ENCODE measurements around the gene PEX14.

Gene PEX14

DNA sequence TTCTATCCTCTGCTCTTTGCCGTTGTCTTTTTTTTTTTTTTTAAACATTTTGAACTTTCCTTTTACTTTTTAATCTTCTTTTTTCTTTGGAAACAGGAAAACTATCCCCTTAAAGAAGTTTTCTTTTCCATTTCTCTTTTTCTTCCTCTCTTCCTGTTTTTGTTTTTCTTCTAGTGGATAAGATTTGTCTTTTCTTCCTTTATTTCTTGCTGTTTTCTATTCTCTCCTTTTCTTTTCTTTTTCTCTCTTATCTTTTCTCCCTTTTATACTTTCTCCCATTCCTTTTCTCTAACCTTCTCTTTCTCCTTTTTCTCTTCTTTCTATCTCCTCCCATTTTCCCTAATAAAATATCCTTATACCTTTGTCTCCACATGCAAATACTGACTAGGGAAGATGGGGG, 46.2 kb downstream of the PEX14 start:
- no peak for DNase-seq

DNA sequence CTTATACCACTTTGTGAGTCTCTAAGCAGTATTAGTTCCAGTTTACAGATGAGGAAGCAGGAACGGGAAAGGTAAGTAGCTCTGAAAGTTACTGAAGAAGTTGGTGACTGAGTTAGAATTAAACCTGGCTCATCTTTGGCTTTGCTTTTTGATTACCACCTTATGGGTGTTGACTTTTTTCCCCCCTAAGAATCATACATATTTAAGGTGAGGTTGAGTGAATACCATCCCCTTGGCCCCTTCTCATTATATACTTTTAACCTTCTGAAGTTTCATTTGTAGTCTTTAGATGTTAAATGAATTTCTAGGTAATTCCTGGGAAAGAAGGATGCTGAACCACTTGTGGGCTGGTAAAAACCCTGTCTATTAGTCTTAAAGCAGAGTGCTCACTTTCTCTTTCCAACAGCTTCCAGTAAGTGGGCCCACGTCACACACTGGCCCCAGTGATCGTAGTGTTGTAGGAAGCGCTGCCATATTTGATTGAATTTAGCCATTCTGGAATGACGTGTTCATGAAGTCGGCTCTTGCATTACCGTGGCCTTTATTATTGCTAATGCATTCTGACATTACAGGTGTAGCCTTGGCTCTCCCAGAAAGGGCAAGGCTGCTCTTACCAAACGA, 46.9 kb downstream of the PEX14 start:
- DNase-seq, result no peak

DNA sequence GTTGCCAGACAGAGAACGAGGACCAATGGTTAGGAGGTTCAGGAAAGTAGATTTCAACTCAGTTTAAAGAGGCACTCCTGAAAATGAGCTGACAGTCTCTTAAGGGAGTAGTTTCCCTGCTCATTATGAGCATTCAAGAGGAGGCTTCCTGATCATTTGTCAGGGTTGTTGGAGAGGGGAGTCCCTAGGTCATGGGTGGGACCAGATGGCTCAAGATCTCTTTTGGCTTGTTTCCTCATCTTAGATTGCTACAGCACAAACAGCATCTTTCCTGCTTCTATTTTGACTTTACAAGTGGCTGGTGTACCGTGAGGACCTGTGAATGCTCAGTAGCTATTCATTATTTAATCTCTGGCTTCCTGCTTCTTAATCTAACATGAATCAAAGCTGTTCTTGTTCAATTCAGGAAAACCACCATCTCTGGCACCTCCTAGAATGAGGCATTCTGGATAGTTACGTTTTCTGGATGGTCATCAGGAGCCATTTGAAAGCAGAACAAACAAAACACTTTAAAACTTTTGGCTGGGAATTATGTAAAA, 47.6 kb downstream of the PEX14 start:
- peak in 1 of 2 experiments; percentile 49 for DNase-seq

DNA sequence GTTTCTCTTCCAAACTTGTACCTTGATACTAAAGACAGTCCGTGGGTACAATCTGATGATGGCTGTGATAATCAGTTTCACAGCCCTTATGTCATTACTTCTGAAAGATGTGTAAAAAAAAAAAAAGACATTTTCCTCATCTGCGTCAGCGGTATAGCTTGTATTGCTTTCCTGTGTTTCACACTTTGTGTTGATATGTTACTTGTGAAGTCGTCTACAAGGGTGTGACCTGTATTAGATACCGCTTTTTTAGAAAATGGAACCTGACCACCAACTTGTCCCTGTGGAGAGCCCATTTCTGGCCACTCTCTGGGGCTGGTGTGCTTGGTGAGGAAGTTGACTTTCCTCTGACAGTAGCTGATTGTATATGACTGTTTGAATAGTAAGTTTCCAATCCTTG, 50.5 kb downstream of the PEX14 start:
- no peak for DNase-seq

DNA sequence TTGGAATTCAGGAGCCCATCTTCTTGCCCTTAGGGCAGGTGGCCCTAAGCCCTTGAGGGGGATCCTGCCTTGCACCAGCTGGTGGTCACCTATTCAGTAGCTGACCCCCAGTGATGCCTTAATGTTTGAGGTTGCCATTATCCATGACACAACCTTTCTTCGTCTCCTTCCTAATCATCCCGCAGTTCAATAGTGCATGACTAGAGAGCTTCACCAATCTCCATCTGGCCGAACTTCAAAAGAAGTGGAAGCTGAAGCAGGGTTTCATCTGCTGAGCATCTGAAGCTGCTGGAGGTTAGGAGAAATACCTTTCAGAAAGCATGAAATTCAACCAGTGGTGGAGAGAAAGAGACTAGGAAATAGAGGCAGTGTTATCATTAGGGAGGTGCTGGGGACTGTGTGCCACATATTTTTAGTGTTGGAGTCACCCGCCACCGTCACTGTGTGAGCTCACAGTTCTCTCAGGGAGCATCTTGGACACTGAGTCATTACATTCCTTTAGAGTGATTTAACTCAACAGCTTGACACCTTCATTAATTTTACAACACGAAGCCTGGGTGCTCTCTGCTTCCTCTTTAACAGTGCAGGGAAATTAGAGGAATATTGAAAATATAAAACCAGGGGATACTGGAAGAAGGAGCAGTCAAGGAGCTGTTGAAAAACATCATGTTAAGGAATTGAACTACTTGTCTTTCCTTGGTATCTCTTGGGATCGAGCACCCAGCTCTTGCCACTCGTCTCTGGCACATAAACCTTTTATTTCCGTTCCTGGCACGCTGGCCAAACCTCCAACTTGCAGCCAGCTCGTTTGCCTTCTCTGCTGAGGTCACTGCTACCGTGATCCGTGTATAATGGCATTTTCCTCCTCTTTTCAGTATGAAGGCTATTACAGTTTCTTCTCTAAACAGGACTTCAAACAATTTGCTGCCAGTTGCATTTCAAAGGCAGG, 53.6 kb downstream of the PEX14 start:
- peak; percentile 10 to 45 for DNase-seq

DNA sequence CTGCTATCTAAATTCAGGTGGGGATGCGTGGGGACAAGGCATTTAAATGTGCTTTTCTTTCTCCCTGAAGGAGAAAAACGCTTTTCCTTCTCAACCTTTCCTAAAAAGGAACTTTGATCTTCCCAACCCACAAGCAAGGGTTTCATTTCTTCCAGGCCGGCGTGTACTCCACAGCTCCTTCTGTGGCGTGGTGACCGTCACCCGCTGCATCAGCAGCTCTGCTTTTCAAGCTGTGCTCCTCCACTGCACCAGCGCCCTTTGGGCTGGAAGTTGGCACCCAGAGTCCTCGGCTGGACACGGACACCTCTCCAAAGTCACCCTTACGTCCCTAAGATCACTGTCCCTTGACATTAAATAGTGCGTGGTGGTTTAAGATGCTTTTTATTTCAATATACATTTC, 54.3 kb downstream of the PEX14 start:
- DNase-seq, result no peak

DNA sequence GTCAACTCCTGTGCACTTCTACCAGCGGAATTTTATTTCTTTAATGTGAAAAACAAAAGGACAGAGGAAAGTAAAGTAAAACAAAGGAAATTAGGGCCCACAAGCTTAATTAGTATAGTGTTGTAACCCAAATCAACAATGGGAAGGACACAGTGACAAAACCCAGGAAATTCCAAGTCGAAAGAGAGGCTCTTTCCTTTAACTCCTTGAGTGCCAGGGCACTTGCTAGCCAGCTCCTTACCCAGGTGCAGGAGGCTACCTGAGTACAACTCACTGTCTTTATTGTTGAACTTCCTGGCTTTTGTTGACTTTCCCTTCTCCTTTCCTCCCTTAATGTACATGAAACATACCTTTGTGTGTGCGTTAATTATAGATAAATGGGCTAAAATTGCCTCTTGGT, 55.0 kb downstream of the PEX14 start:
- DNase-seq, result no peak

DNA sequence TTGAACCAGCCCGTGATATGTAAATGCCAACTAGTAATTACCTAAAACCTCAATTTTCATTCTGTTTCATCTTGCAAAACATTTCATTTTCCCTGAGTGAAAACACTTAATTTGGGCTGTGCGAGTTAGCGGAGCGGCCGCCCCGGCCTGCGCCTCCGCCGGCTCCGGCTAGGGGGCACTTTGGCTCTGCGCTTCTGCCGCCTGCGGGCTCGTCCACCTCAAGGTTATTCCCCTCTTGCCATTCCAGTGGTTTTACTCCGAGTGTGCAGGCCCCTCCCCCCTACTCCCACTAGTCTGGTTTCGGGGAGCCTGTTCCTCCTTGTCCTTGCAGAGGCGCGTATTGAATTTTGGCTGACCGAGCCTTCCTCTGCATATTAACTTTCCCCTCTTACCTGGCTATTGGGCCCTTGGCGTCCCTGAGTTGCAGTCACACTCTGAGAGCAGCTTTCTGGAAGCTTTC, 55.6 kb downstream of the PEX14 start:
- no peak for DNase-seq

DNA sequence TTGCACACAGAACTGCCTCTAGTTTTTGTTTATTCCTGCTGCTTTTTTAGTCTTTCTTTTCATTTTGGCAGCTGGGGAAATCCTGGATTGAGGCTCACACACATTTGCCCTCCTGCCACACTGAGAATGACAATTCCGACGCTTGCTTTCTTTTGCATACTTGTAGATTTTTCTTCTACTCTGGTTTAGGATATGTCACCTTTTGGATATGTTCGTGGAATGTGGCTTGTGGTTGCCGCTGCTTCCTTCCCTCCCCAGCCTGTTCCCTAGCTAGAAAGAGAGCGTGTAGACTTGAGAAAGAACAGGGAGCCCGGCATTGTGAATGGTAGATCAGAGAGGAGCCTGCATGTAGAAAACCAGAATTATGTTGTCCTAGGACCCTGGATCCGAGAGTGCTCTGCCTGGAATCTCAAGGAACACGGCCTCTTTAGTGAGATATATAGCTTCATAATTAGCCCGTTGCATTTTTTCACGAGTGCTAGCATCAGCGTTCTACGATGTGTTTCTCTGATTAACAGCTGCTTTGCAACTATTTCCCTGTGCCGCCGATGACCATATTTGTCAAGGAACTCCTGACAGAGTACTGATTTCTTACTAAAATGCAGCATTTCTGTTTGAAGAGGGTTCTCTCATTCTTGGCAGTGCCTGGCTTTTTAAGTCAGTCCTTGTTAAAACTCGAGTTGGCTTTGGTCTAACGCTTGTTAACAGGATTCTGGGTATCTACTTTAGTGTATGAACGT, 56.2 kb downstream of the PEX14 start:
- no peak for DNase-seq

DNA sequence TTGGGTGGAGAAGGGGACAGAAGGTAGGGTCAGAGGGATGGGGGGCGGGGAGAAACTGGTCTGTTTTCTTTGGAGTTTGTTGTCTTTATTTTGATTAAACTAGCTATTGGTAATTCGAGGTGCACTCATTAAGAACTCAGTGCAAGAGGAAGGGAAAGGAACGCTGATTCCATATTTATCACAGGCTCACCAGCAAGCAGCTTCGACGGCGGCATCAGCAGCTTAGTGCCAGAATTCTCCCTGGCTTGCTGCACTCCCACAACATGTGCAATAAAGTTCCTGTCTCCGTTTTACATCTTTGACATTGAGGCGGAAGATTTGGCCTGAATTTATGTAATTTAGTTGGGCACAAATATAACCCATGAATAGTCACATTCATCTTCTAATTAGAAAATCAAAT, 57.6 kb downstream of the PEX14 start:
- no peak for DNase-seq

DNA sequence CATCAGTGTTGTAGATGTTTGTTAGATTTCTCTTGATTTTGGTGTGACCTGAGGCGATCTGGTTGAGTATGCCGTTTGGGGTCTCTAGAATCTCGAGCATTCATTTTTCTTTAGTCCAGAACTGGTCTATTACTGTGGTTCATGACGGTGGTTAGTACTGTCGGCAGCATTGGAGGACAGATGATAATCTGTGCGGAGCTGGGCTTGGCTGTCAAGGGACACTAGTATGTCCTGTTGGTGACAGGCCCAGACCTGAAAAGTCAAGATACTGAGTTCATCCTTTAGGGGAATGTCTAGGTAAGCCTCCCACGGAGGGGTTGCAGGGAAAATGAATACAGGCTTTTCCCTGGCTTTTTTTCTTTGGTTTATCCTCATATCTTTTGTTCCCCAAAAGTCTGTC, 59.8 kb downstream of the PEX14 start:
- DNase-seq, result no peak

DNA sequence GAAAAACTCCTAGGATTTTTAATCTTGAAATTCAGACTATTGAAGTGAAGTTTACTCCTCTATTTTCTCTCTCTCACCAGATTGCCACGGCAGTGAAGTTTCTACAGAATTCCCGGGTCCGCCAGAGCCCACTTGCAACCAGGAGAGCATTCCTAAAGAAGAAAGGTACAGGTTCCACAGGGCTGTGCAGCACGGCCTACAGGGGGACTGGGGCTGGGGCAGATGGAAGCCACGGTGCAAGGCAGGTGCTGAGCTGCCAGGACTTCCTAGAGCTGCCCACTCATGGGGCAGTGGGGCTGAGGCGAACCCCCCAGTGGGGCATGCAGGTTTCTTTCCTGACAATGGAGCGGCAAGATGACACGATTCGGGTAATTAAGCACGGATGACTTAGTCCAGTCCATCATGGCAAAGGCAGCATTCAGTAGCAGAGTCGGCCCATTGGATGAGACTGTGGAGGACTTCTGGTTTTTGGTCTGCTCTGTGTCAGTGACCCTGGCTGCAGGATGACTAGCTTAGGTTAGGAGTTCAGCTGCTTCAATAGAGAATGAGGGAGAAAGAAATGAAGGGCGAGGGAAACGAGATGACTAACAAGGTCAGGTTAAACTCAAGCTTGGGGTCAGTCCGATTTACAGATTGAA, 61.5 kb downstream of the PEX14 start:
- no peak for DNase-seq

DNA sequence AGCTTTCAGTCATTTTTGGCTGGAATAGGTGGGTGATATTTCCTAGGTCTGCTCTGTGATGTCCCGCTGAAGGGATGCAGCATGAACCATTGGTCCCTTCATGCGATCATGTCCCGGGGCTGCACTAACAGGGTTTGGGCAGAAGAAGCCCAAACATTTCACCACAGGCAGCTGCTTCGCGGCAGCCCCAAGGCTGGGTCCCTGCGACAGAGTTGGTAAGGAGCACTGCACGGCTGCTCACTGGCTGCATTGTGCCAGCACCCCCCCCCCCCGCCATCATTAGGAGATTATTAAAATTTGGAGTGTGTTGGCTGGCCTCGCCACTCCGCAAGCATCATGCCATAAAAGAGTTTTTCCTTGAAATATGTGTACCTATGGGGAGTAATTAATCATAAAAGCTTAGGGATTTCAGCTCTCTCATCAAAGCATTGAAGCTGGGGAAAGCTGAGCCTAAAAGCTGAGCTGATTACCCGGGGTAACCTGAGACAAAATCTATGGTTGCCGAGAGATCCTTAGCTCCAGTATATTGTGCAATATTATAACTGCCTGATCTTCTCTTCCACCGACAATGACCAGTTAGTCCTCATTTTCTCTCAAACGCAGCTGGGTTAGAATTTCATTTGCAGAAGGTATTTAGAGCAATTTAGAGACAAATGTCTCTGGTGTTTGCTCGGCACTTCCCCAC, 62.5 kb downstream of the PEX14 start:
- no peak for DNase-seq

DNA sequence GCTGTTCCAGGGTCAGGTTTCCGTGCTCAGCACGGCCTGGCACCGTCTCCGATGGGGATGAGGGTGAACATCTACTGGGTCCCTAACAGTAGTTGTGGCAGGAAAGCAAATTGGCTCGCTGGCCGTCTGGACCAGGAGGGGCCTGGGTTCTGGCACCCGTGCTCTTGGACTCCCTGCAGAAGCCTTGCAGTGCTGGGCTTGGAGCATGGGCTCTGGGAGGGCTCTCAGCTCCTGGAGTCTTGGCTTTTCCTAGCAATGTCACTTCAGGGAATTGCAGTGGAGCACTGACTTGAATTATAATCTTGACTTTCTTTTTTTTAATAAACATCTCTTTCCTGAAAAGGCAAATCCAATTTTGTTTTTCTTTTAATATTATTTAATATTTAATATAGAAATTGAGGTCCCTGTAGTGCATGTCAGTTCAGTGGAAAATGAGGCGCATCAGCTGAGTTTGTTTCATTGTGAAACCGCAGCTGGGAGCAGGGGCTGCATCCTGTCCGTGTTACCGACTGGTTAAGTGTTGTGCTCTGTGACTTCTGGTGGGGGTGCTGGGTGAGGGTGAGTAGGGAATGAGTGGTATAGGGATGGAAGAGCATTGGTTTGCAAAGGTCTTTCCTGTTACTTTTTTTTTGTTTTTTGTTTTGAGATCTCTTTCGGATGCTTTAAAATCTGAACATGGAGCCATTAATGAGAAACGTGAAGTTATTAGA, 64.1 kb downstream of the PEX14 start:
- peak in 1 of 2 experiments; percentile 14 for DNase-seq

DNA sequence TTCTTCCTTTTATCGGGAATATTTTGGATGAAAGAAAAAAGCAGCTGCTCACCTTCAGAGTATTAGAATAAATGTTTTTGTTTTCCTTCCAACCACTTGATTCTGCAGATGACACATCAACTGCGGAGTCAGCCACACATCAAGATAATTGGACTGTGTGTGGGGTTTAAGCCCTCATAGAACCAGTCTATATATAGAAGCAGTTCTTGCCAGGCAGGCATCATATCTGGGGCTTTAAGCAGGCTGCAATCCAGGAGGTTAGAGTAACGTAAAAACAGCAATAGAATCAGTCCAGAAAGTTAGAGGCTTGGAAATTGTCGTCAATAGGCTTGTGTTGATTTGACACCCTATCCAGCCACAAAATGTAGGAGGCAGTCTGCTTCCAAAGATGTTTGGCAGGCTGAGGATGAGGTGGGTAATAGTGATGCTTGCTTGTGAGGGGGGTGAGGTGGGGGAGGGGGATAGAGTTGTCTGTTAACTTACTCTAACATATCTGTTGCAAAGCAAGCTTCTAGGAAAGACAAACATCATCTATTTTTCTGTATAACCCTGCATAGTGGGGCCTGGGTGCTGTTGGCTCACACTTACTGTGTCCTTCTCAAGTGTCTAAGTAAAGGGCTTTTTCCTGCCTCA, 64.8 kb downstream of the PEX14 start:
- DNase-seq, result peak in 1 of 2 experiments; percentile 25

DNA sequence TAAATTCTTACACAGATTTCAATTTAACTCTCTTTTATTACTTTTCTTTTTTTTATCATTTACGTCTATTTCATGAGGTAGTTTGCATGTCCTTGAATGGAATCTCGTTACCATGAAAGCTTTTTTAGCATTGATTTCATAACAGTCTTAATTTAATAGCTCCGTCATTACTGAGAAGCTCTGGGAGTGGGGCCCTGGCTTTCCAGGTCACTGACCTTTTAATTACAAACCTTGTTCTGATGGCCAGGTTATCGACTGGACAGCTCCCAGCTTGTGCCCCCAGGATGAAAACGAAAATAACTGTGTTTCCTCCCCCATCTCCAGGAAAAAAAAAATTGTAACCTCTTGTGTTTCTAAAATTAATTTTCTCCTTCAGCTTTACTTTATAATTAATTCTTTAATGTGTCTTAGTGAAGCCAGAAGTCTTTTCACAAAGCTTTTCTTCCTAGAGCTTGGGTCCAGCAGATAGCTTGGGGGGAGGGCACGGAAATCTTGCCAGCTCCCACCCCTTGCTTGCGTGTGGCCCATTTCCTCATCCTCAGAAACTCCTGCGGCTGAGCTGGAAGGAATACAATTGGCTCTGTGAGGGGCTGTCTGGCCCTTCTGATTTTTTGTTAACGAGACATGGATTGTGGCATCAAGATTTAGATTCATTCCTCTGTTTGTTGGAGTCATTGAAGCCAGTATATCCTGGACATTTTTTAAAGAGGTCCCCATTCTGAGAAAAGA, 65.7 kb downstream of the PEX14 start:
- no peak for DNase-seq

DNA sequence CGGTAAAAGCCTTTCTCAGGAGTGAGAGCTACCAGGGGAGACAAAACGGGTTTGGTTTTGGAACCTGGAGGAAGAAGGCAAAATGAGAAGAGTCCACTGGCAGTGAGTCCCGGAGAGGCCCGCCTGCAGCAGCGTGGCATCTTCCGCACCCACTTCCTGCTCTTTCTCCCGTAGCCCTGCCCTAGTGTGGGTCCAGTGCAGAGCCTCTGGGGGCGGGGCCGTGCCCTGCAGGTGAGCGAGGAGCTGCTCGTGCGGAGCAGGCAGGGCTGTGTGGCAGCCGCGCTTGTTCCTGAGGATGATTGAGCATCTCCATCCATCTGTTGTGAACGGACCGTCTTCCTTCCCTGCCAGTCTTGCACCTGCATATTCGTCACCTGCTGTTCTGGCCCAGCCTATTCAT, 66.5 kb downstream of the PEX14 start:
- no peak for DNase-seq

DNA sequence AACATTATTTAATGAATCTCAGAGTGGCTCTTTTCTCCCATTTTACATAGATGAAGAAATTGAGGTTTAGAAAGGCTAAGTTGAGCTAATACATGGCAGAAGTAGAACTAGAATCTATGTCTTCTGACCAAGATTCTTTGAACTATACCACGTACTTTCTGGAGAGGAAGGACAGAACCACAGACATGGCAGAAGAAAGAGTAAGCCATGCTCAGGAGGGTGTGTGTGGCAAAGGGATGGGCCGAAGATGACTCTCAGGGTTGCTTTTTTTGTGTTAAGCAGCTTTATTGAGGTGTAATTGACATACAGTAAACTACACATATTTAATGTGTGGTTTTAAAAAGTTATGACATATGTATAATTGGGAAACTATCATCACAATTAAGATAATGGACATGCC, 69.5 kb downstream of the PEX14 start:
- DNase-seq, result no peak

DNA sequence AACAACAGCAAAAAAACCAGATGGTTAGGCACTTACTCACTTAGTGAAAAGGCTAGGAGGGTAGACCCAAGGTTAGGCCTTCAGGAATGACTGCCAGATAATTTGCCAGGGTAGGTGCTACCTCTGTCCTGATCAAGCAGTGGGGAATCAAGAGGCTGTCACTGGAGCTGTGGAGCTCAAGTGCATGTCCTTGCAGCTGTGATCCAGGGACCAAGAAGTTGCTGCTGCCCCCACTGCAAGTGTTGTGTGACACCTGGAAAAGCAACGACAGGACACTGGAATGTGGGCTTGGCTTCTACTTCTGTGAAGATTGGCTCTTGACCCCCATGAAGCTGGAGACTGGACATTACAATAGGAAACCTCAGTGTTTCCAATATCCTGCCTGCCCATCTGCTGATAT, 72.1 kb downstream of the PEX14 start:
- DNase-seq, result no peak

Measured in NCI-H446 (cell line).